ENCODE results near the gene DHPS.
"Not testable (repeated sequence)": the region's sequence is repeated elsewhere in the genome, so short reads cannot be mapped to it uniquely, and the experiment has no call there.

DHPS gene

GRCh38 chr19:12681074-12681987 lies at the start of gene DHPS:
DHPS (minus strand) TSS chr19:12681880; CDS start chr19:12681766, 114 bp downstream.
- peak; percentile 95 for DNase-seq (ENCODE audit: low read depth)

GRCh38 chr19:12731337-12731736 lies 49.7 kb upstream of the DHPS start:
- no peak for DNase-seq (ENCODE audit: low read depth)

- no peak for DNase-seq (ENCODE audit: low read depth)
Observed at GRCh38 chr19:12730064-12730463, 48.4 kb upstream of the DHPS start.

GRCh38 chr19:12727745-12728433 lies 46.2 kb upstream of the DHPS start:
- DNase-seq (ENCODE audit: low read depth): no peak

GRCh38 chr19:12726988-12727316 lies 45.3 kb upstream of the DHPS start:
- DNase-seq (ENCODE audit: low read depth): no peak

GRCh38 chr19:12725612-12726011 lies 43.9 kb upstream of the DHPS start:
- not testable (repeated sequence) for DNase-seq (ENCODE audit: low read depth)

- no peak for DNase-seq (ENCODE audit: low read depth)
Observed at GRCh38 chr19:12723641-12724426, 42.2 kb upstream of the DHPS start, which contains the start of gene TNPO2. TNPO2 (minus strand) TSS chr19:12723932; CDS start chr19:12720977, 2,955 bp downstream.

- no peak for DNase-seq (ENCODE audit: low read depth)
Observed at GRCh38 chr19:12723381-12723640, 41.6 kb upstream of the DHPS start.

GRCh38 chr19:12722566-12723380 lies 41.1 kb upstream of the DHPS start:
- DNase-seq (ENCODE audit: low read depth): peak; percentile 98

GRCh38 chr19:12721656-12722565 lies 40.2 kb upstream of the DHPS start:
- no peak for DNase-seq (ENCODE audit: low read depth)

- no peak for DNase-seq (ENCODE audit: low read depth)
Observed at GRCh38 chr19:12720851-12721655, 39.4 kb upstream of the DHPS start.

- DNase-seq (ENCODE audit: low read depth): no peak
Observed at GRCh38 chr19:12720296-12720695, 38.6 kb upstream of the DHPS start.

GRCh38 chr19:12715929-12716328 lies 34.2 kb upstream of the DHPS start:
- no peak for DNase-seq (ENCODE audit: low read depth)

GRCh38 chr19:12715102-12715501 lies 33.4 kb upstream of the DHPS start:
- DNase-seq (ENCODE audit: low read depth): no peak

GRCh38 chr19:12713304-12713703 lies 31.6 kb upstream of the DHPS start:
- not testable (repeated sequence) for DNase-seq (ENCODE audit: low read depth)

- not testable (repeated sequence) for DNase-seq (ENCODE audit: low read depth)
Observed at GRCh38 chr19:12712077-12712476, 30.4 kb upstream of the DHPS start.

- DNase-seq (ENCODE audit: low read depth): no peak
Observed at GRCh38 chr19:12711187-12711586, 29.5 kb upstream of the DHPS start.

GRCh38 chr19:12708641-12709040 lies 27.0 kb upstream of the DHPS start:
- DNase-seq (ENCODE audit: low read depth): no peak

- no peak for DNase-seq (ENCODE audit: low read depth)
Observed at GRCh38 chr19:12706332-12706718, 24.6 kb upstream of the DHPS start.
